Cerebellar nuclear complex (tissue), 1 donor: Measurements from ENCODE around the gene CTIF.

ENCODE experiments used
- DNase-seq, 2 experiments: peaks; one replicate each; lab custom pipeline; 2025; lab: John Stamatoyannopoulos, UW

The CTIF gene

GRCh38 chr18:48667276-48668254 lies 128.7 kb downstream of the CTIF start:
- DNase-seq: no peak

GRCh38 chr18:48668466-48669179 lies 129.8 kb downstream of the CTIF start:
- no peak for DNase-seq

- DNase-seq: no peak
Observed at GRCh38 chr18:48669180-48669675, 130.4 kb downstream of the CTIF start.

- DNase-seq: no peak
Observed at GRCh38 chr18:48669991-48670750, 131.3 kb downstream of the CTIF start.

- no peak for DNase-seq
Observed at GRCh38 chr18:48670751-48671560, 132.1 kb downstream of the CTIF start.

GRCh38 chr18:48671561-48671945 lies 132.7 kb downstream of the CTIF start:
- no peak for DNase-seq

- no peak for DNase-seq
Observed at GRCh38 chr18:48672671-48673340, 134.0 kb downstream of the CTIF start.

GRCh38 chr18:48673456-48673852 lies 134.6 kb downstream of the CTIF start:
- no peak for DNase-seq

- no peak for DNase-seq
Observed at GRCh38 chr18:48673853-48674721, 135.3 kb downstream of the CTIF start.

GRCh38 chr18:48674758-48675351 lies 136.0 kb downstream of the CTIF start:
- DNase-seq: no peak

- DNase-seq: peak in 1 of 2 experiments; percentile 83
Observed at GRCh38 chr18:48675352-48675761, 136.5 kb downstream of the CTIF start.

GRCh38 chr18:48675912-48676311 lies 137.1 kb downstream of the CTIF start:
- DNase-seq: no peak

GRCh38 chr18:48676346-48676745 lies 137.5 kb downstream of the CTIF start:
- no peak for DNase-seq

GRCh38 chr18:48676756-48677368 lies 138.0 kb downstream of the CTIF start:
- DNase-seq: no peak

GRCh38 chr18:48678237-48679115 lies 139.6 kb downstream of the CTIF start:
- DNase-seq: no peak

GRCh38 chr18:48679236-48679635 lies 140.4 kb downstream of the CTIF start:
- DNase-seq: no peak

- no peak for DNase-seq
Observed at GRCh38 chr18:48680339-48681250, 141.8 kb downstream of the CTIF start.
